Stimulated activated CD4-positive, alpha-beta T cell treated with anti-CD3 and anti-CD28 coated beads, Interleukin-1b, Interleukin-23, amount 100 ng/mL, for 48 hours (primary cell): ENCODE results near the gene LASP1.

ENCODE experiments used
- DNase-seq: peaks from one replicate; pipeline ENCODE4 v3.0.0-alpha.2; 2020

The LASP1 gene

GRCh38 chr17:38889745-38890409 is 20.0 kb downstream of the LASP1 start:
- no peak for DNase-seq

DNA sequence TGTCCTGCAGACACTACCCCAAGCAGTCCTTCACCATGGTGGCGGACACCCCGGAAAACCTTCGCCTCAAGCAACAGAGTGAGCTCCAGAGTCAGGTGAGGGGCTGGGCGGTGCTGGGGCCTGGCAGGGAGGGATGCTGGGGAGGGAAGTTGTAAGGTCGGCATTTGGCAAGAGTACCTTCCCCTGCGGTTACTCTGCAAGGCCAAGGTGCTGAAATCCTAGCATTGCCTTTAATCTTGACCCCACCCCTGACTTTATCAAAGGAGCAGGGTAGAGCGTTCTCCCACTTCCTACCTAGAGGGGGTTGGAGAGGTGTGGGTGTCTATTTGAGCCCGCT is 20.5 kb downstream of the LASP1 start:
- no peak for DNase-seq

DNA sequence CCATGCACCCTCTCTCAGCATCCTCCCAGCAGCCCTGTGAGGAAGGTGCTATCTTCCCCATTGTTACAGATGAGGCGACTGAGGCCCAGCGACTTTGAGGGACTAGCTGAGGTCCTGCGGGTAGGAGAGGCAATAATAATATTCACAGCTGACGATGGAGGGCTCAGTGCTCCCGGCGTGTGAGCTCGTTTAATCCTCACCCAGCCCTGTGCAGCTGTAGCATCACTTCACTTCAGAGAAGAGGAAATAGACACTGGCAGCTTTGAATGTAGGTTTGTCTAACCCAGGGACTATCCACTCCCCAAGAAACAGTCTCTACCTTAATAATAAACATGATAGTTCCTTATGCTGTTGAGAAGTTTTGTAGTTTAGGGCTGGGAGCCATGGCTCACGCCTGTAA is 21.6 kb downstream of the LASP1 start:
- no peak for DNase-seq

DNA sequence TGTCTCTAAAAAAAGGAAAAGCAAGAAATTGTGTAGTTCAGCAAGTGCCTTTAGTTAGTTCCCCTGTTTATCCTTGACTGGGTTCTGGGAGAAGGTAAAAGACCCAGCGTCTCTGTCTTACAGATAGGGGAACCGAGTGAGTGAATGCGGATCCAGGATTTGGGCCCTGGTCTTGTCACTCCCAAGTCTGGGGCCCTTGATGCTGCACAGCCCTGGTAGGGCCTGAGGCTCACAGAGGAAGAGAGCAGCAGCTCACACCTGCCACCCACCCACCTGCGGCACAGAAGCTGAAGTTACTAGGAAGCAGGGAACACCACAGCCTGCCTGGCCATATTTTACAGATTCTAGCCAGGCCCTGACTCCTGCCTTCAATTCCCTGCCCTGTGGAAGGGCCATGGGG is 22.2 kb downstream of the LASP1 start:
- no peak for DNase-seq

DNA sequence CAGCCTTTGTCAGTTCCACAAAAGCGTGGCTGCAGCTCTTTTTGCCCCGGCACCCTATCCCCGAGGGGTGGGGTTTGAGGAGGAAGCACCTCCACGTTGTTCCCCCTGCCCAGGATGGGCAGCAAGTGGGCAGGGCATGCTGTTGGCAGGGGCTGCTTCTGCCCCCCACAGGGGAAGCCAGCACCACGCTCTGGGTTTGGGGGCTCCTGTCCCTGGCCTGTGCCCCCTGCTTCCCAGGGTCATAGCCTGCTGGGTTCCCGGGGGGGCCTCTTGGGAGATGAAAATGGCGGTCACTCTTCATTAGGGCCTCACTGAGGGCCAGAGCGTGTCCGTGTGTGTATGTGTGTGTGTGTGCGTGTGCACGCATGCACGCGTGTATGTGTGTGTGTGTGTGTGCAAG is 22.8 kb downstream of the LASP1 start:
- DNase-seq = no peak

DNA sequence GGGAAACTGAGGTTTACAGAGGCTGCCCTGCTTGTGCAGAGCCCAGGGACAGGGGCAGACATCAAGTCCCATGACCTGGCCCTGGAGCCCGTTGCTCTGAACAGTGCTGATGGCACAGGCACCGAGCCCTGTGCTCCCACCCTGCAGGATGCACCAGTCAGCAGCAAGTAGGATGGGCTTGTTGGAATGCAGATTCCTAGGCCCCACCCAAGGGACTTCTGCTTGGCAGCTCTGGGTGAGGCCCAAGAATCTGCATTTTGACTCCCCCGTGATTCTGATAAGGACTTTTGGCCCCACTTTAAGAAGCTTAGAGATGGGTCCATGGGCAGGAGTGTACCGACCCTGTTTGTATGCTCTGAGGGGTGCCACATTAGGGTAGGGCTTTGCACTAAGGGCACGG is 23.3 kb downstream of the LASP1 start:
- no peak for DNase-seq

DNA sequence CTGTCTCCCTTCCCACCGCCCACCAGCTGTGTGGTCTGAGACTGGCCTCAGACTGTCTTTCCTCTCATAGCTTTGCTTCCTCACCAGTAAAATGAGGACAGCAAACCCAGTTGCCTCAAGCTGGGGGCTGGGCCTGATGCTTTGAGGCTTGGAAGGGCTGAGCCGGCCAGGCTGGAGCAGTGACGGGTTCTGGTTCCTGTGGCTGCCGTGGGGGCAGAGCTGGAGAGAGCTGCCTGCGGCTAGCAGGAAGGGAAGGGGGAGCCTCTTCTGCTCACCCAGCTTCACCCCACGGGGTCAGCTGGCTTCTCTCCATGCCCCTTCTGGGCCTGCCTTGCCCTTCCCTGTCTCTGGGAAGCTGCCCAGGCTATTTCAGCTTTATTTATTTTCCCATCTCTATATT is 23.7 kb downstream of the LASP1 start:
- no peak for DNase-seq

GRCh38 chr17:38894276-38894675 is 24.4 kb downstream of the LASP1 start:
- DNase-seq = no peak

- no peak for DNase-seq
Measured at GRCh38 chr17:38896346-38896954, 26.6 kb downstream of the LASP1 start.

DNA sequence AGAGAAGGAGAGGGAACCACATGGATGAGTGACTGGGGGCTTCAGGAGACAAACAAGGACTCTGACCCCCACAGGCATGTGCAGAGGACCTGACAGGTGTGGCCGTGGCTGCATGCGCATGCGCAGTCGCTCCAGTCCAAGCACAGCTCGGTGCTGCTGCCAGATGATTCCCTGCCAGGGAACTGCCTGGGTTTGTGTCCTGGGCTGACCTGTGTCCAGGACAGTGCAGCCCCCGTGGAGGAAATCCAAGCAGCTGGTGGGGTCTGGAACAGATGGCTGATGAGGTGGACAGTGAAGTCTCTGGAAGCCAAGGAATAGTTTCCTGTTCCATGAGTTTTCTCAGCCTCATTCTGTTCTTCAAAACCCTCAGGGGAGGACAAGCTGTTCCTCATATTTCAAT is 27.3 kb downstream of the LASP1 start:
- no peak for DNase-seq

DNA sequence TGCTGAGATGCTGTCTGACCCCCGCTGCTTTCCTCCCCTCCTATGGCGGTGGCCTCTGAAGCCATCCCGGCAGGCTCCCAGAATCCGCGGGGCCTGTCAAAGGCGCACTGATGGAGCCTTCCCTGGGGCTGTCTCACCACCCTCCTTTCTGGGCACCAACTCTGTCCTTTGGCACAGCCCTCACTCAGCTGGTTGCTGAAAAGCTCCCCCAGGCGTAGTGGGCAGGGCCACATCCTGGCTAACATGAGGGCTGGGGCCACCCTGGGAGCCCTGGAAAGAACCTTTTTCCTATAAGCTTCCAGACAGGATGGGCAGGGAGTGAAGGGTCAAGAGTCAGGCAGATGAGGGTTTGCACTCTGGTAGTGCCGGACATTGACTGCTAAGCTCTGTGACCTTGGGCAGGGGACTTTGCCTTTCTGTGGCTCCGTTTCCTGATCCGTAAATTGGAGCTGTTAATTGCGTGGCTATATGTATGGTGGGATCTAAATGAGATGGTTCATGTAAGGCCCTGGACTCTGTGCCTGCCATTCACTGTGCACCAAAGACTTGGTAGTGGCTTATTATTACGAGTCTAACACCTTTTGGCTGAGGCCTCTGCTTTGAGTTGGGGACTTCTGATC is 27.9 kb downstream of the LASP1 start:
- DNase-seq = no peak

GRCh38 chr17:38898291-38898679 is 28.4 kb downstream of the LASP1 start:
- DNase-seq = peak; percentile 39

DNA sequence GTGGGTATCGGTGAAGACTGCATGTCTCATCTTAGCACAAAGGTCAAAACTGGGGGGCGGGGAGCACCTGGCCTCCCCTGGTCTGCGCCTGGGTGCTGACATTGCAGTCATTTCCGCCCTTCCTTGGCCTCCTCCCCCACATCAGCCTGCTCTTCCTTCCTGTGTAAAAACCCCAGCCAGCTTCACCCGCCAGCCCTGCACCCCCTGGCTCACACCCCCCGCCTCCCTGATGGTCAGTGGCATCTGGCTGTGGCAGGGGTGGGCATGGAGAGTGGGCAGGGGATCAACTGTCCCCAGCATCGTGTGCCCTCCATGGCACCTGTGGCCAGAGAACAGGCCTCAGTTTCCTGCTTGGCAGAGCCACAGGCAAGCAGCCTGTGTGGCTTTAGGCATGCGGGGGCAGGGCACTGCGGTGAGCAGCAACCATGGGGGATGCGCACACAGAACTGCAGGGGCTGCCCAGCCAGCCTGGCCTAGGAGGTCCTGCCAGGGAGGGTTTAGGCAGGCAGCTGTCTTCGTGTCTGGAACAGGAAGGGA is 29.0 kb downstream of the LASP1 start:
- peak; percentile 91 for DNase-seq

DNA sequence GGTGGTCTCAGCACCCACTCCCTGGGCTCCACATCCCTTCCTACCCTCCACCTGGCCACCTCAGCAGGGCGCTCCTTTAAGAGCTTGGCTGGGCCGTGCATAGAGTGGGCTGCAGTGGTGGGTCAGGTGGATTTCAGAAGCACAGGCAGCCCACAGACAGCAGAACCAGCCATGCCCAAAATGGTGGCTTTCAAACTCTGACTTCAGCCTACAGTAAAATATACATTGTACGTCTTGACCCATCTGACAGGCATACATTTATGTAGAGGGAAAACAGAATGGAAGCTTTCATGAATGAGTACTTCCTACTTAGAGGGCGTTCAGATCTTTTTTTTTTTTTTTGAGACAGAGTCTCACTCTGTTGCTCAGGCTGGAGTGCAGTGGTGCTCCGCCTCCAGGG is 29.6 kb downstream of the LASP1 start:
- no peak for DNase-seq

DNA sequence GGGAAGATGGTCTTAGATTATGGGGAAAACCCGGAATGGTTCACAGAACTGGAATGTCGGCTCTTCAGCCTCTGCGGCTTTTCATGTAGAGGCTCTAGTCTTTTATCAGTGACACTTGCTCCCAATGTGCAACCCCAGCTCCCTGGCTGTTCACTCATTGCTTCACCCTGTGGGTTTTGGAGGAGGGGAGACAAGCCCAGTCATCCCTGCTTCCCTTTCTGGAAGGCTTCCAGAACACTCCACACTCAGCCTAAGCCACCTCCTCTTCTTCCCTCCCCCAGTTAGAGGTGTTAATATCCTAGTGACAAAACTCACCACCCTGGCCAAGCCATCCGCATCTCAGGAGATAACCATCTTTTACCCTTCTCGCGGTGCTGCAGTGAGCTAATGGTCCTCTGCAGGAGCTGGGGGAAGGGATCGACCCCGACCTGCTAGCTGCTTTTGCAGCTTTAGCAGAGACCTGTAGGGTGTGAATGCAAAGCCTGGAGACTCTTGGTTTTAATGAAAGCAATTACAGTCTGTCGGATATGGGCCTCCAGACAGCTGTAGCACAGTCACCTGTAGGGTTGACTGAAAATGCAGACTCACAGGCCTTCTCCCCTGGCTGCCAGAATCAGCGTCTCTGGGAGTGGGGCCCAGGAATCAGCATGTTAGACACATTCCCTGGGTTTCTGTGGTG is 31.3 kb downstream of the LASP1 start:
- no peak for DNase-seq

DNA sequence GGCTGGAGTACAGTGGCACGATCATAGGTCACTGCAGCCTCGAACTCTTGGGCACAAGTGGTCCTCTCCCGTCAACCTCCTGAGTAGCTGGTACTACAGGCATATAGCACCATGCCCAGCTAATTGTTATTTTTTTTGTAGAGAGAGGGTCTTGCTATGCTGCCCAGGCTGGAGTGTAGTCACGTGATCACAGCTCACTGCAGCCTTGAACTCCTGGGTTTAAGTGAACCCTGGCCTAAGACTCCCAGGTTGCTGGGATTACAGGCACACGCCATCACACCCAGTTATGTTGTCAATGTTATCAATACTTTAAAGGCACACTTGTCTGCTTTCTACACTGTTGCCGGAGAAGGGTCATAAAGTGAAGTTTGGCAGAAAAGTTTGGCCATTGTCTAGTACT is 33.5 kb downstream of the LASP1 start:
- DNase-seq = no peak

DNA sequence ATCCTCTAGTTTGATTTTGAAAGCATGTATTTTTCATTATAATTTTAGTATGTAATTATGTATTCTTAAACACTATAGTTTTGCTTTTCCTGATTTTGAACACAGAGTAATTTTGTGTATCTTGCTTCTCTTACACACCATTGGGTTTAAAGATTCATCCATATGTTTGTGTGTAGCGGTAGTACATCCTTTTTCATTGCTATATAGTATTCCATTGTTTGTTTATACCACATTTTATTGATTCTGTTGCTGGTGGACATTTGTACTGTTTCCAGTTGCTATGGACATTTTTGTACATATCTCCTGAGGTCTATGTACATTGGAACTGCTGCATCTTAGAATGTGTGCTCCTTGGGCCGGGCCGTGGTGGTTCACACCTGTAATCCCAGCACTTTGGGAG is 35.0 kb downstream of the LASP1 start:
- DNase-seq = no peak

GRCh38 chr17:38905375-38905774 is 35.5 kb downstream of the LASP1 start:
- no peak for DNase-seq

GRCh38 chr17:38906460-38907228 is 36.8 kb downstream of the LASP1 start:
- no peak for DNase-seq

DNA sequence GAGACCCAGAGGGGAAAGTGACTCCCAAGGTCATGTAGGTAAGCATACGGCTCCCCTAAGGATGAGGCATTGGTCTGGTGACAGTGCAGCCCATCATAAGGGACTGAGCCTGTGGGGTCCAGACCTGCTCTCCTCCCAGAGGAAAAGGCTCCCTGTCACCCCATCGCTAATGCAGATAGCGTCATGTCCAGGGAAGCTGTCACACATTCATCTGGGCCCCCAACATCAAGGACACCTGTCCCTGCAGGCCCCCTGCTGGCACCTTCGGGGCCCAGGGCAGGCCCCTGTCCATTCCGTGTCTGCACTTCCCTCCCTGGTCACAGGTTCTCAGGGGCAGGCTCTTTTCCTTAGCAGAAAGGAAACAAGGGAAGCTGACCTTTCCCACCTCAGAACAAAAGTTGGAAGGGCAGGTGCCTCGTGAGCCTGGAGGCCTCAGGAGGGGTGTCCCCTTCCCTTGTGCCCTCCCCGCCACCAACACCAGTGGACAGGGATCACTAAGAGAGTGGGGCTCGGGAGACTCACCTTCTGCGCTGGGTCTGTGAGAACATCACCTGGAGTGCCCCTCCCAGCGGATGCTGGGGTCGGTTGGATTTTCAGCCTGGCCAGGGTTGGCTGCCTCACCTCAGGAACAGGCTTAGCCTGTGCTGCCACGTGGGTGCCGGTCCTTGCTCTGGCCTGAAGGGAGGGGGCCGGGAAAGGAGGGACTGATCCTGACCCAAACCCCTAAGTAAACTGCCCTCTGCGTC is 38.2 kb downstream of the LASP1 start:
- DNase-seq = no peak

- no peak for DNase-seq
Measured at GRCh38 chr17:38908676-38909181, 38.9 kb downstream of the LASP1 start.

DNA sequence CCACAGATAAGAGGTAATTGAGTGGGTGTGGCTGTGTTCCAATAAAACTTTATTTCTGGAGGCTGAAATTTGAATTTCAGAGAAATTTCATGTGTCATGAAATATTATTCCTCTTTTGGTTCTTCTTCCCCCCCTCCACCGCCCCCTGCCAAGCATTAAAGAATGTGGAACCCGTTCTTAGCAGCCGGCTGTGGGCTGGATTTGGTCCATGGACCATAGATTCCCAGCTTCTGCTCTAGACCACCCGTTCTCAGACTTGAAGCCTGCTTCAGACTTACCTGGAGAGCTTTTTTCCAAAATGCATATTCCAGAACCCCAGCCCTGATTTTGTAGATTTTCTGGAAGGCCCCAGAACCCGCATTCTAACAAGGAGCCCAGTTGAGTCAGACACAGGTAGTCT is 40.5 kb downstream of the LASP1 start:
- DNase-seq = no peak
